Measurements from ENCODE around the gene ITGB2. TPM values are rescaled to one million over a fixed set of nuclear protein-coding genes. Genes with fewer than 3 reads are reported as not detected.

ITGB2 gene
- total RNA-seq, 1 donor from 2014 or later = 0.62 TPM

GRCh38 chr21:44919111-44919912, 1.4 kb downstream of the ITGB2 start:
- H3K4me1 Mint-ChIP-seq (ENCODE audit: unreplicated experiment) = peaks cover 8% of the 10 kb centered on the region
- no peak overlapping the region for H3K27ac Mint-ChIP-seq (ENCODE audit: unreplicated experiment)
- H3K36me3 Mint-ChIP-seq (ENCODE audit: unreplicated experiment) = peaks cover 4% of the 10 kb centered on the region
- H3K9me3 Mint-ChIP-seq (ENCODE audit: unreplicated experiment) = no peaks in the 10 kb centered on the region
- DNase-seq (ENCODE audit: extremely low spot score, unreplicated experiment) = no peak
- peaks cover 28% of the 10 kb centered on the region for H3K27me3 Mint-ChIP-seq (ENCODE audit: unreplicated experiment)
- no peak overlapping the region for H3K4me3 Mint-ChIP-seq (ENCODE audit: unreplicated experiment)
- TF ChIP-seq CTCF (IDR thresholded peaks at IDR 0.05) = no peak

GRCh38 chr21:44918581-44919033, 2.1 kb downstream of the ITGB2 start:
- Mint-ChIP-seq H3K27me3 (ENCODE audit: unreplicated experiment) (peaks cover 21% of the 10 kb centered on the region), H3K27ac (ENCODE audit: unreplicated experiment) (no peak overlapping the region), H3K4me3 (ENCODE audit: unreplicated experiment) (no peak overlapping the region), H3K4me1 (ENCODE audit: unreplicated experiment) (peaks cover 12% of the 10 kb centered on the region), H3K36me3 (ENCODE audit: unreplicated experiment) (peaks cover under 1% of the 10 kb centered on the region), H3K9me3 (ENCODE audit: unreplicated experiment) (no peaks in the 10 kb centered on the region)
- no peak for TF ChIP-seq CTCF (IDR thresholded peaks at IDR 0.05)
- no peak for DNase-seq (ENCODE audit: extremely low spot score, unreplicated experiment)

GRCh38 chr21:44918107-44918470, 2.6 kb downstream of the ITGB2 start:
- no peak for TF ChIP-seq CTCF (IDR thresholded peaks at IDR 0.05)
- peaks cover 16% of the 10 kb centered on the region for H3K27me3 Mint-ChIP-seq (ENCODE audit: unreplicated experiment)

GRCh38 chr21:44917446-44918106, 3.1 kb downstream of the ITGB2 start:
- peaks cover 12% of the 10 kb centered on the region for H3K27me3 Mint-ChIP-seq (ENCODE audit: unreplicated experiment)
- no peak overlapping the region for H3K27ac Mint-ChIP-seq (ENCODE audit: unreplicated experiment)
- no peaks in the 10 kb centered on the region for H3K36me3 Mint-ChIP-seq (ENCODE audit: unreplicated experiment)
- TF ChIP-seq CTCF (IDR thresholded peaks at IDR 0.05) = no peak
- H3K9me3 Mint-ChIP-seq (ENCODE audit: unreplicated experiment) = no peaks in the 10 kb centered on the region
- no peak for DNase-seq (ENCODE audit: extremely low spot score, unreplicated experiment)
- peaks cover 12% of the 10 kb centered on the region for H3K4me1 Mint-ChIP-seq (ENCODE audit: unreplicated experiment)
- H3K4me3 Mint-ChIP-seq (ENCODE audit: unreplicated experiment) = no peak overlapping the region

More at GRCh38 chr21:44918107-44918470, 2.6 kb downstream of the ITGB2 start:
- DNase-seq (ENCODE audit: extremely low spot score, unreplicated experiment) = no peak
- Mint-ChIP-seq H3K4me1 (ENCODE audit: unreplicated experiment) (peaks cover 12% of the 10 kb centered on the region), H3K4me3 (ENCODE audit: unreplicated experiment) (no peak overlapping the region), H3K36me3 (ENCODE audit: unreplicated experiment) (no peaks in the 10 kb centered on the region), H3K9me3 (ENCODE audit: unreplicated experiment) (no peaks in the 10 kb centered on the region), H3K27ac (ENCODE audit: unreplicated experiment) (no peak overlapping the region)

- Mint-ChIP-seq H3K27me3 (ENCODE audit: unreplicated experiment) (peaks cover 12% of the 10 kb centered on the region), H3K4me1 (ENCODE audit: unreplicated experiment) (peaks cover 17% of the 10 kb centered on the region), H3K36me3 (ENCODE audit: unreplicated experiment) (no peaks in the 10 kb centered on the region), H3K27ac (ENCODE audit: unreplicated experiment) (no peak overlapping the region), H3K9me3 (ENCODE audit: unreplicated experiment) (no peaks in the 10 kb centered on the region), H3K4me3 (ENCODE audit: unreplicated experiment) (no peak overlapping the region)
- no peak for TF ChIP-seq CTCF (IDR thresholded peaks at IDR 0.05)
- DNase-seq (ENCODE audit: extremely low spot score, unreplicated experiment) = no peak
These were observed 3.7 kb downstream of the ITGB2 start for GRCh38 chr21:44916965-44917364.

Measured in osteocyte (in vitro differentiated cells).